Thymus (tissue), 11 donors: ENCODE results near the gene ATE1. TPM values are rescaled to one million over a fixed set of nuclear protein-coding genes. Genes with fewer than 3 reads are reported as not detected.

ENCODE experiments used
- DNase-seq, 9 donors: peaks; one replicate each; pipeline ENCODE4 v3.0.0-alpha.2; 2013; ENCODE audit warnings: low spot score in 9 of 9, low read depth in 6 of 9, missing footprints in 1 of 9
- H3K27ac ChIP-seq, 2 donors: one replicate each; pipeline ENCODE4 v1.5.1; 2013; ENCODE audit warnings: control low read depth in 1 of 2, low read depth in 1 of 2, low read length in 1 of 2, mild to moderate bottlenecking in 1 of 2, moderate library complexity in 1 of 2
- H3K27me3 ChIP-seq, 2 donors: one replicate each; pipeline ENCODE4 v1.5.1; 2013; ENCODE audit warnings: low read length in 1 of 2; ENCODE audit not compliant: control insufficient read depth in 2 of 2, insufficient read depth in 1 of 2
- H3K36me3 ChIP-seq, 2 donors: one replicate each; pipeline ENCODE4 v1.5.1; 2013; ENCODE audit warnings: low read length in 1 of 2, mild to moderate bottlenecking in 1 of 2, moderate library complexity in 1 of 2; ENCODE audit not compliant: control insufficient read depth in 2 of 2, insufficient read depth in 2 of 2
- H3K4me1 ChIP-seq, 2 donors: one replicate each; pipeline ENCODE4 v1.5.1; 2013; ENCODE audit warnings: low read length in 2 of 2; ENCODE audit not compliant: control insufficient read depth in 2 of 2, insufficient read depth in 2 of 2
- H3K4me3 ChIP-seq, 2 donors: one replicate each; pipeline ENCODE4 v1.5.1; 2013; ENCODE audit warnings: low read length in 2 of 2, control low read depth in 1 of 2, mild to moderate bottlenecking in 1 of 2
- H3K9me3 ChIP-seq, 2 donors: one replicate each; pipeline ENCODE4 v1.5.1; 2013; ENCODE audit warnings: low read length in 1 of 2, mild to moderate bottlenecking in 1 of 2; ENCODE audit not compliant: control insufficient read depth in 2 of 2, insufficient read depth in 1 of 2
- WGBS: extraction: QIAGEN DNeasy Blood & Tissue Kit; methylation state at CpG from one replicate; pipeline ENCODE4 v1.1.7; 2013; 5-methylcytosine and 5-hydroxymethylcytosine counted together
- polyA plus RNA-seq: library from polyadenylated mRNA; stranded (reverse); fragments of 200-250 nt; gene quantifications from one replicate; pipeline ENCODE4 v1.2.3, GENCODE V29; 2013
- total RNA-seq: library from RNA; stranded (reverse); fragments of 120-200 nt; gene quantifications from one replicate; pipeline ENCODE4 v1.2.4, GENCODE V29; 2013
- donor health status: healthy.

Gene ATE1
- total and polyA plus RNA-seq, 2 donors = 12.0 to 26.3 TPM

- Histone ChIP-seq H3K4me1 (no peaks in the 10 kb centered on the region), H3K9me3 (no peaks in the 10 kb centered on the region), H3K36me3 (no peaks in the 10 kb centered on the region), H3K27me3 (no peaks in the 10 kb centered on the region), H3K27ac (no peak overlapping the region), H3K4me3 (no peak overlapping the region)
- no peak for DNase-seq
- 79% methylated on average over 1 of the region's 1 CpG for WGBS
Observed at GRCh38 chr10:121715969-121716368, 211.9 kb downstream of the ATE1 start.

GRCh38 chr10:121715076-121715475 lies 212.8 kb downstream of the ATE1 start:
- WGBS = 77% methylated on average over 3 of the region's 3 CpGs
- DNase-seq = no peak
- H3K9me3 ChIP-seq = no peaks in the 10 kb centered on the region

DNA sequence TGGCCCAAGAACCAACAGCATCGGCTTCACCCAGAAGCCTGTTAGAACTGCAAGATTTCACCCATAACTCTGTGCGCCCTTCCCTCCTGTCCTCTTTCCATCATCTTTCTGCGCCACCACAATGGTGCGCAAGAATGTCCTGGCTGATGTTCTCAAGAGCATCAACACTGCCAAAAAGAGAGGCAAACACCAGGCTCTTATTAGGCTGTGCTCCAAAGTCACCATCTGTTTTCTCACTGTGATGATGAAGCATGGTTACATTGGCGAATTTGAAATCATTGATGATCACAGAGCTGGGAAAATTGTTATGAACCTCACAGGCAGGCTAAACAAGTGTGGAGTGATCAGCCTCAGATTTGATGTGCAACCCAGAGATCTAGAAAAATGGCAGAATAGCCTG lies 214.3 kb downstream of the ATE1 start:
- no peaks in the 10 kb centered on the region for H3K4me1 ChIP-seq
- no peaks in the 10 kb centered on the region for H3K9me3 ChIP-seq
- no peak overlapping the region for H3K27ac ChIP-seq
- H3K4me3 ChIP-seq = no peak overlapping the region
- peaks cover 0 to 14% of the 10 kb centered on the region in 2 donors for H3K27me3 ChIP-seq
- no peak for DNase-seq
- no peaks in the 10 kb centered on the region for H3K36me3 ChIP-seq
- WGBS = over 99% methylated on average over 5 of the region's 5 CpGs

More at GRCh38 chr10:121715076-121715475, 212.8 kb downstream of the ATE1 start:
- Histone ChIP-seq H3K4me1 (no peaks in the 10 kb centered on the region), H3K27me3 (peaks cover 0 to 5% of the 10 kb centered on the region in 2 donors), H3K36me3 (no peaks in the 10 kb centered on the region), H3K27ac (no peak overlapping the region), H3K4me3 (no peak overlapping the region)

GRCh38 chr10:121710971-121711370 lies 216.9 kb downstream of the ATE1 start:
- Histone ChIP-seq H3K36me3 (no peaks in the 10 kb centered on the region), H3K9me3 (no peaks in the 10 kb centered on the region), H3K27me3 (peaks cover 0 to 16% of the 10 kb centered on the region in 2 donors), H3K4me1 (no peaks in the 10 kb centered on the region), H3K4me3 (no peak overlapping the region), H3K27ac (no peak overlapping the region)
- no peak for DNase-seq
- WGBS = 89% methylated on average over 7 of the region's 7 CpGs

GRCh38 chr10:121710207-121710606 lies 217.6 kb downstream of the ATE1 start:
- no peak for DNase-seq
- H3K27me3 ChIP-seq = peaks cover 0 to 16% of the 10 kb centered on the region in 2 donors
- H3K36me3 ChIP-seq = no peaks in the 10 kb centered on the region
- H3K4me1 ChIP-seq = no peaks in the 10 kb centered on the region
- no peak overlapping the region for H3K27ac ChIP-seq
- no peaks in the 10 kb centered on the region for H3K9me3 ChIP-seq
- WGBS = 64% methylated on average over 9 of the region's 9 CpGs
- H3K4me3 ChIP-seq = no peak overlapping the region

GRCh38 chr10:121709675-121710073 lies 218.2 kb downstream of the ATE1 start:
- 65% methylated on average over 9 of the region's 9 CpGs for WGBS
- Histone ChIP-seq H3K27me3 (peaks cover 0 to 16% of the 10 kb centered on the region in 2 donors), H3K4me1 (no peaks in the 10 kb centered on the region), H3K9me3 (no peaks in the 10 kb centered on the region), H3K27ac (no peak overlapping the region), H3K36me3 (no peaks in the 10 kb centered on the region), H3K4me3 (no peak overlapping the region)
- DNase-seq = no peak

DNA sequence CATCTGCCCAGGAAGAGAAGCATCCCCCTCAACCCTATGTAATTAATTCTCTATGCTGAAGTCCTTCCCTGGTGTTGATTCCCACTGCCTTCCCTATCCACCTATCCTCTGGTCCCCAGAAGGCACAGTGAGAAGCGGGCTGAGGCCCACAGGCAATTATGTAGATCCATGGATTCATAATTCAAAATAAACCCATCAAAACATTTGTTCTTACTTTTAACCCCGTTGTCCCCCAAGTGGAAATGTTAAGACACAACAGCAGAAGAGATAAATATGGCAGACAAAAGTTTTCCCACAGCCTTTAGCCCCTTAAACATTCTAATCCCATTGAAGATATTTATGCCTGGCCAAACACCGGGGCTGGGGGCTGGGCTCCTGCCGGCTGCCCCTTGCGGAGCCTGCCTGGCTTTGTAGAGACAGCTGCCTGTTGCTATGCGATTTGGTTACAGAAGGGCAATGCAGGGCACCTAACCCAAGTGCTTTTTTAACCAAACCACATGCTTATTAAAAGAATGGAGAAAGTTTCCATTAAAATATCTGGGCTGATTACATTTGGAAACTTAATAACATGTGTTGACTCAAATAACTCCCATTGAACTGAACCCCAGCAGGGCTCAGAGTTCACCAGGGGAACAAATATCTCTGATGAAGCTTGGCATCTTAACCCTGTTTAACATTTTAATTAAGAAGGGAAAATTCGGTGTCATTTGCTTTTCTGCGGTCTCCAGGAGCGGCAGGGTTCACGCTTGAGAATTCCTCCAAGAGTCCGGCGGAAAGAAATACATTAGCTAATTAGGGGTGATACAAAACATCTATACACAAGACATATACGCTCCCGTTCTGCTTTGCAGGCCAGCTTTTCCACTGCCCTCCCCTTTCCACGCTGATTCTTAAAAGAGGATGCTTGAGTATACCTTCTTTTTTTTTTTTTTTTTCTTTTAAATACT lies 218.8 kb downstream of the ATE1 start:
- WGBS = 50% methylated on average over 15 of the region's 15 CpGs
- peaks cover 0 to 16% of the 10 kb centered on the region in 2 donors for H3K27me3 ChIP-seq
- no peak for DNase-seq
- no peaks in the 10 kb centered on the region for H3K9me3 ChIP-seq
- no peak overlapping the region for H3K27ac ChIP-seq
- H3K4me3 ChIP-seq = no peak overlapping the region
- no peaks in the 10 kb centered on the region for H3K36me3 ChIP-seq
- no peaks in the 10 kb centered on the region for H3K4me1 ChIP-seq

- H3K9me3 ChIP-seq = peaks cover 0 to 3% of the 10 kb centered on the region in 2 donors
- H3K36me3 ChIP-seq = no peaks in the 10 kb centered on the region
- H3K4me3 ChIP-seq = no peak overlapping the region
- no peak for DNase-seq
- H3K27me3 ChIP-seq = no peaks in the 10 kb centered on the region
- 79% methylated on average over 13 of the region's 13 CpGs for WGBS
- no peaks in the 10 kb centered on the region for H3K4me1 ChIP-seq
- H3K27ac ChIP-seq = no peak overlapping the region
Observed at GRCh38 chr10:121702351-121703320, 225.2 kb downstream of the ATE1 start.

DNA sequence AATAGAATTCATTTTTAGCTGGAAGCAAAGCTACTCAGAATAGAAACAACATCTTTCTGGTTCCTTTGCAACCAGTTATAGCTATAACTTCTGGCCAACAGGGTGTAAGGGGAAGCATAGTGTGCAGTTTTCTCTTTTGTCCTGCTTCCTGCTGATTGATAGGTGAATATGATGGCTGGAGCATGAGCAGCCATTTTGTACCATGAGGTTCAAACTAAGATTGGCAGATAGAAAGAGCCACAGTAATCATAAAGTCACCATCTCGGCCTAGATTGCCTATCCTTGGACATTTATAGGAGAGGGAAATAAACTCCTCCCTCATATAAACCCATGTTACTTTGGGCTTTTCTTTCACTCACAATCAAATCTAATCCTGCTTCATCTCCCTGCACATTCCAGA lies 227.4 kb downstream of the ATE1 start:
- WGBS = 94% methylated on average over 1 of the region's 1 CpG
- Histone ChIP-seq H3K36me3 (no peaks in the 10 kb centered on the region), H3K27ac (no peak overlapping the region), H3K4me1 (peaks cover 0 to 7% of the 10 kb centered on the region in 2 donors), H3K27me3 (no peaks in the 10 kb centered on the region), H3K4me3 (no peak overlapping the region), H3K9me3 (peaks cover 0 to 3% of the 10 kb centered on the region in 2 donors)
- no peak for DNase-seq
